HUES64 (cell line): ENCODE data around the gene PPFIBP2.

Experiments used
- H3K27ac ChIP-seq: 2 replicates; pipeline ENCODE4 v1.7.0; 2013; ENCODE audit warnings: low read depth, low read length, inconsistent platforms
- H3K27me3 ChIP-seq: 2 replicates; pipeline ENCODE4 v1.6.1; 2013; ENCODE audit warnings: mild to moderate bottlenecking, low read length; ENCODE audit not compliant: insufficient read depth
- H3K36me3 ChIP-seq: 2 replicates; pipeline ENCODE4 v1.6.1; 2013; ENCODE audit warnings: mild to moderate bottlenecking, low read length; ENCODE audit not compliant: insufficient read depth
- H3K4me1 ChIP-seq: 2 replicates; pipeline ENCODE4 v1.6.1; 2013; ENCODE audit warnings: mild to moderate bottlenecking, low read length, moderate library complexity; ENCODE audit not compliant: insufficient read depth
- H3K4me3 ChIP-seq: 2 replicates; pipeline ENCODE4 v1.5.1; 2013; ENCODE audit warnings: mild to moderate bottlenecking, low read length, moderate library complexity
- H3K9ac ChIP-seq: 2 replicates; pipeline ENCODE4 v1.6.1; 2013; ENCODE audit warnings: mild to moderate bottlenecking, low read depth, low read length
- H3K9me3 ChIP-seq: 2 replicates; pipeline ENCODE4 v1.6.1; 2013; ENCODE audit warnings: low read depth, low read length; ENCODE audit not compliant: insufficient read depth
- WGBS: fragments of 150-250, 120-280 bp; methylation state at CpG from one replicate; pipeline ENCODE4 v1.1.7; 2013; ENCODE audit warnings: missing lambda C conversion rate; 5-methylcytosine and 5-hydroxymethylcytosine counted together

The PPFIBP2 gene

GRCh38 chr11:7619322-7619721 lies 105.5 kb downstream of the PPFIBP2 start:
- Histone ChIP-seq H3K27ac (no peak overlapping the region), H3K9me3 (no peaks in the 10 kb centered on the region), H3K4me3 (no peak overlapping the region), H3K27me3 (no peaks in the 10 kb centered on the region), H3K9ac (no peak overlapping the region), H3K4me1 (peaks cover 24% of the 10 kb centered on the region; the same call in 1 of the 2 replicates), H3K36me3 (no peaks in the 10 kb centered on the region)
- 92% methylated on average over 3 of the region's 3 CpGs for WGBS

GRCh38 chr11:7621090-7621489 lies 107.3 kb downstream of the PPFIBP2 start:
- no peaks in the 10 kb centered on the region for H3K36me3 ChIP-seq
- H3K9me3 ChIP-seq, result no peaks in the 10 kb centered on the region
- no peaks in the 10 kb centered on the region for H3K27me3 ChIP-seq
- H3K4me3 ChIP-seq, result no peak overlapping the region
- peaks cover 24% of the 10 kb centered on the region; the same call in 1 of the 2 replicates for H3K4me1 ChIP-seq
- H3K9ac ChIP-seq, result no peak overlapping the region
- WGBS, result 84% methylated on average over 3 of the region's 3 CpGs
- no peak overlapping the region for H3K27ac ChIP-seq

- 5% methylated on average over 1 of the region's 1 CpG for WGBS
- Histone ChIP-seq H3K9me3 (no peaks in the 10 kb centered on the region), H3K4me1 (peaks cover 24% of the 10 kb centered on the region; the same call in 1 of the 2 replicates), H3K9ac (no peak overlapping the region), H3K27me3 (no peaks in the 10 kb centered on the region), H3K36me3 (no peaks in the 10 kb centered on the region), H3K4me3 (no peak overlapping the region), H3K27ac (no peak overlapping the region)
These were observed 107.8 kb downstream of the PPFIBP2 start for GRCh38 chr11:7621554-7621953.

DNA sequence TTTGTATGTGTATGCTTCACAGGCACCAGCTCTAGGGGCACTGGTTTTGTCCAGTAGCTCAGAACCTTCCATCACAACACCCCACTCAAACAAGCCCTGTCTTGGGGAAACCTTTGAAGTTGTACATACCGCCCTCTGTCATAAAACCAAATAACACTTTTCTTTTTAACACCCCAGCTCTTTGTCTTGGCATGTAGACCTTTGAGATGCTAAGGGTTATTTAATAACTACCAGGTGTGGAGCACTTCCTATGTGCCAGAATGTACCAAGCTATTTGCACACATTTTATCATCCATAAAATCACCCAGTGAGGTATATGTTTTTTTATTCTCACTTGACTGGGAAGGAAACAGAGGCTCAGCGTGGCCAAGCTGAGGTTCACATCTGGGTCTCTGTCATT lies 108.9 kb downstream of the PPFIBP2 start:
- H3K9me3 ChIP-seq, result no peaks in the 10 kb centered on the region
- H3K27me3 ChIP-seq, result no peaks in the 10 kb centered on the region
- 85% methylated on average over 2 of the region's 2 CpGs for WGBS
- no peak overlapping the region for H3K4me3 ChIP-seq
- H3K9ac ChIP-seq, result no peak overlapping the region
- H3K36me3 ChIP-seq, result no peaks in the 10 kb centered on the region
- peaks cover 24% of the 10 kb centered on the region; the same call in 1 of the 2 replicates for H3K4me1 ChIP-seq
- no peak overlapping the region for H3K27ac ChIP-seq

DNA sequence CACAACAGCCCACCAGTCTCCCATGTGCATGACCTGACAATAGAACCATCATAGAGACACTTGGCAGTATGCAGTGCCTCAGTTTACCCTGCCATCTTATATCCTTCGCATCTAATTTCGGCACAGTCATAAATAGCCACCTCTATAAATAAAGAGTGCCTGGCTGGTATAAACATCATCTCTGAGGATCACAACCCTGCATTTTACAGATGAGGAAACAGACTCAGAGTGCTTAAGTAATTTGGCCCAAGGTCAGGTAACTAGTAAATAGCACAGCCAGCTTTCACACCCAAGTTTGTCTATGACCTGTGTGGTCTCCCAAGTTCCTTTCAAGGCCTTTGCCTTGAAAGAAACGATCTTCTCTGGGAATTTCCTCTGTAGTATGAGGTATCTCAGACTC lies 114.9 kb downstream of the PPFIBP2 start:
- Histone ChIP-seq H3K9ac (no peak overlapping the region), H3K9me3 (no peaks in the 10 kb centered on the region), H3K4me3 (no peak overlapping the region), H3K4me1 (no peaks in the 10 kb centered on the region), H3K27me3 (no peaks in the 10 kb centered on the region), H3K36me3 (no peaks in the 10 kb centered on the region), H3K27ac (no peak overlapping the region)
- WGBS, result 93% methylated on average over 3 of the region's 3 CpGs

DNA sequence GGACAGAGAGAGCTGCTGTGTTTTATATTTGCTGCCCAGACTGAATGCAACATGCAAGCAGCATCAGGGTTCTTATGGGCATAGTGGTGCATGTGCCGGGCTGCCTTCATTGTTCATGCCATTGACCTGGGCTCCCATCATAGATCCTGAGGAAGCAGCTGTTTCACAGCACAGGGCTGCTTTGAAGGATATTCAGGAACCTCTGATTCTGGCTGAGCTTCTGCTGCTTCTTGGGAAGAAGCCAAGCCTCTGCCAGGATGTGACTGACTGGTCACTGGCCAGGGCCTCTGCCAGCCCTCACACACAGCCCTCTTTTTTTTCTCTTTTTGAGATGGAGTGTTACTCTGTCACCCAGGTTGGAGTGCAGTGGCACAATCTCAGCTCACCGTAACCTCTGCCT lies 116.2 kb downstream of the PPFIBP2 start:
- WGBS, result 93% methylated on average over 2 of the region's 2 CpGs

GRCh38 chr11:7632211-7632610 lies 118.4 kb downstream of the PPFIBP2 start:
- Histone ChIP-seq H3K36me3 (peaks cover 4% of the 10 kb centered on the region; the same call in 1 of the 2 replicates), H3K9ac (no peak overlapping the region), H3K4me1 (no peaks in the 10 kb centered on the region), H3K4me3 (no peak overlapping the region), H3K9me3 (no peaks in the 10 kb centered on the region), H3K27ac (no peak overlapping the region), H3K27me3 (no peaks in the 10 kb centered on the region)
- whole genome bisulfite sequencing, result 93% methylated on average over 2 of the region's 2 CpGs

More for the DNA sequence above, 116.2 kb downstream of the PPFIBP2 start:
- Histone ChIP-seq H3K4me1 (no peaks in the 10 kb centered on the region), H3K36me3 (peaks cover 4% of the 10 kb centered on the region; the same call in 1 of the 2 replicates), H3K27me3 (no peaks in the 10 kb centered on the region), H3K9ac (no peak overlapping the region), H3K27ac (no peak overlapping the region), H3K4me3 (no peak overlapping the region), H3K9me3 (no peaks in the 10 kb centered on the region)

DNA sequence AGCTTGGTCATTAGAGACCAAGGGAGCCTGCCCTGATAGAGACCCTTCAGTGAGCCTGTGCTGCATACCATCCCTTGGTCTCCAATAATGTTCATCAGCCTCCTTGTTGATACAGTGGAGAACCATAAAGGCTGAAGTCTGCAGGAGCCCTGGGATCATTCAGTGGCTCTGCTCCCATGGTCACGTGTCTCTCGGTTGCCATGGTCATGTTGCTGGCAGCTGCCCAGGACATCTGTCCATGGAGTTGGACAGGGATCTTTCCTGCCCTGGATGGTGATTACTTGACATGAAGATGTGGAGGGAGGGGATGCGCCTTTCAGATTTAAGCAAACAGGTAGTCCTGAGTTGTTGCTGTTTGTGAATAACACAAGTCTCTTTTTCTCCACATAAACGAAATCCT lies 121.3 kb downstream of the PPFIBP2 start:
- H3K4me3 ChIP-seq, result no peak overlapping the region
- WGBS, result 93% methylated on average over 4 of the region's 4 CpGs
- no peak overlapping the region for H3K27ac ChIP-seq
- H3K36me3 ChIP-seq, result peaks cover 4% of the 10 kb centered on the region; the same call in 1 of the 2 replicates
- H3K4me1 ChIP-seq, result no peaks in the 10 kb centered on the region; the same call in 1 of the 2 replicates
- H3K27me3 ChIP-seq, result no peaks in the 10 kb centered on the region
- no peaks in the 10 kb centered on the region for H3K9me3 ChIP-seq
- H3K9ac ChIP-seq, result no peak overlapping the region

- H3K9me3 ChIP-seq, result no peaks in the 10 kb centered on the region
- no peak overlapping the region for H3K4me3 ChIP-seq
- H3K4me1 ChIP-seq, result no peaks in the 10 kb centered on the region; the same call in 1 of the 2 replicates
- no peak overlapping the region for H3K9ac ChIP-seq
- H3K27ac ChIP-seq, result no peak overlapping the region
- WGBS, result 93% methylated on average over 4 of the region's 4 CpGs
- peaks cover 4% of the 10 kb centered on the region; the same call in 1 of the 2 replicates for H3K36me3 ChIP-seq
- H3K27me3 ChIP-seq, result no peaks in the 10 kb centered on the region
These were observed 121.9 kb downstream of the PPFIBP2 start for GRCh38 chr11:7635708-7636107.

DNA sequence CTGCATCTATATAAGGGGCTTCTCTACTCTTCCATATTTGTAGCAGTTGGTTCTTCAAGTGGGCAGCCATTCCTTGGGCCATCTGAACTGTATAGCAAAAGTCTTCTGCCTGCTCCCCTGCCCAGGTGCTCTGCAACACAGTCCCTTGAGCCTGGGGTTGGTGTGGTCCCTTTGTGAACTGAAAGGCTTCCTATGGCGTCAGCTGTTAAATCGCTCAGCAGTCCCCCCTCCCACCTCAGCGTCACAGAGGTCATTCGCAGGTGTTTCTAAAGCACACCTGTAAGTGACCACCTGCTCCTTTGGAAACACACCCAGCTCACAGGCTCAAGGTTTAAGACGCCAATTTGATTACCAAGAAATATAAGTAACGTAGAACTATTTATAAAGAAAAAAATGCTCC lies 122.6 kb downstream of the PPFIBP2 start:
- H3K36me3 ChIP-seq, result peaks cover 5% of the 10 kb centered on the region; the same call in 1 of the 2 replicates
- H3K4me3 ChIP-seq, result no peak overlapping the region
- H3K27me3 ChIP-seq, result no peaks in the 10 kb centered on the region
- 88% methylated on average over 4 of the region's 6 CpGs for WGBS
- H3K4me1 ChIP-seq, result no peaks in the 10 kb centered on the region; the same call in 1 of the 2 replicates
- no peak overlapping the region for H3K9ac ChIP-seq
- H3K9me3 ChIP-seq, result no peaks in the 10 kb centered on the region
- H3K27ac ChIP-seq, result no peak overlapping the region

DNA sequence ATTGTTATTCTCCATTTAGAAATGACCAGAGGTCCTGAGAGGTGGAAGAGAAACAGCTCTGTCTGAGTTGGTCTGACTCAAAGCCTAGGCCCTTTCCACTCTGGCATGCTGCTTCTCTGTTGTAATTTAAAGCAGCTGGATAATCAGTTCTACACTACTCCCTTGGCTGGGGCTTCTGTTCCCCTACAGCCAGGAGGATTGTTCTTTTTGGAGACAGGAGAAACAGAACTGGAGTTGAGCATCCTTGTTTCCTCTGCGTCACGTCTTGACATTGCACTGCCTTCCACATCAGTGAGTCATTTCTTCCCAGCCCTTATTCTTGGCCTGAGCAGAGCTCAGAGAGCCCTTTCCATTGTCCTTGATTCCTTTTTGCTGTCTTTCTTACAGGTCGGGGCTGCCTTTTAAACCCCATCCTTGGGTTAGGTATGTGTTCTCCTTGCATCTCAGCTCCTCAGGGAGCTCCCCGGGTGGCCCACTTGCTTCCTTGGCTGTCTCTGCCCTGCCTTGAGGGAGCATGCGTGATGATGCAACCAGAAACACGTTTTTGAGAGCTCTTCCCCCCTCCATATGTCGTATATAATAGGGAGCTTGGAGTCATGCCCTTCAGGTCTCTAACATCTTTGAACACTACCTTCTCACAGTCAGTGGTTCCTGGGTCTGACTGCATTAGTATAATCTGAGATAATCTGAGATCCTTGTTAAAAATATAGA lies 123.8 kb downstream of the PPFIBP2 start:
- Histone ChIP-seq H3K36me3 (peaks cover 12% of the 10 kb centered on the region; the same call in 1 of the 2 replicates), H3K4me3 (no peak overlapping the region), H3K27ac (no peak overlapping the region), H3K9ac (no peak overlapping the region), H3K9me3 (no peaks in the 10 kb centered on the region), H3K4me1 (no peaks in the 10 kb centered on the region; the same call in 1 of the 2 replicates), H3K27me3 (no peaks in the 10 kb centered on the region)
- WGBS, result 78% methylated on average over 7 of the region's 7 CpGs
